ENCODE results near the gene SLC9A9.

SLC9A9 gene

DNA sequence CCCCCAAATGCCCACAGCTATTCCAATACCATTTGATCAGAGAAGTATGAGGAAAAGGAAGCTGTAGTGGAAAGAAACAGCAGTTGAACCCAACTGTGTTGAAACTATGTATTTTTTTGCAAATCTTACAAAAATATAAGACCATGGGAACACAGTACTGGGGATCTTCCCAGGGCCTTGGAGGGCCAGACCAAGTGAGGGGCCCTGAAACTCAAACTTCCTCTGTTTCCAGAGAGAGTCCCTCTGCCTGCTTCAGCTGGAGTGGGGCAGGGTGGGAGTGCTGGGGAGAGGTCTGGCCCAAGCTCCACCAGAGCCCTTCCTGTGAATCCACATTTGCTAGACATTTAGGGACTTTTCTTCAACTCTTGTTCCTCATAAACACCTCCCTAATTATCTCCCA is 464.8 kb downstream of the SLC9A9 start:
- ChIA-PET CTCF (interaction anchor here (1.2 to 2.5 kb wide), 2 partner anchors 42 to 50 kb away, joined by 3 to 8 read pairs; no protein-coding TSS in a partner anchor), POLR2A (no interaction called here)
- no peak for DNase-seq (ENCODE audit: extremely low spot score)
- TF ChIP-seq, protein P1, sequence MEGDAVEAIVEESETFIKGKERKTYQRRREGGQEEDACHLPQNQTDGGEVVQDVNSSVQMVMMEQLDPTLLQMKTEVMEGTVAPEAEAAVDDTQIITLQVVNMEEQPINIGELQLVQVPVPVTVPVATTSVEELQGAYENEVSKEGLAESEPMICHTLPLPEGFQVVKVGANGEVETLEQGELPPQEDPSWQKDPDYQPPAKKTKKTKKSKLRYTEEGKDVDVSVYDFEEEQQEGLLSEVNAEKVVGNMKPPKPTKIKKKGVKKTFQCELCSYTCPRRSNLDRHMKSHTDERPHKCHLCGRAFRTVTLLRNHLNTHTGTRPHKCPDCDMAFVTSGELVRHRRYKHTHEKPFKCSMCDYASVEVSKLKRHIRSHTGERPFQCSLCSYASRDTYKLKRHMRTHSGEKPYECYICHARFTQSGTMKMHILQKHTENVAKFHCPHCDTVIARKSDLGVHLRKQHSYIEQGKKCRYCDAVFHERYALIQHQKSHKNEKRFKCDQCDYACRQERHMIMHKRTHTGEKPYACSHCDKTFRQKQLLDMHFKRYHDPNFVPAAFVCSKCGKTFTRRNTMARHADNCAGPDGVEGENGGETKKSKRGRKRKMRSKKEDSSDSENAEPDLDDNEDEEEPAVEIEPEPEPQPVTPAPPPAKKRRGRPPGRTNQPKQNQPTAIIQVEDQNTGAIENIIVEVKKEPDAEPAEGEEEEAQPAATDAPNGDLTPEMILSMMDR (IDR thresholded peaks at IDR 0.05; ENCODE audit: control extremely low read depth, extremely low read depth, low read depth, missing control alignments) = no peak

DNA sequence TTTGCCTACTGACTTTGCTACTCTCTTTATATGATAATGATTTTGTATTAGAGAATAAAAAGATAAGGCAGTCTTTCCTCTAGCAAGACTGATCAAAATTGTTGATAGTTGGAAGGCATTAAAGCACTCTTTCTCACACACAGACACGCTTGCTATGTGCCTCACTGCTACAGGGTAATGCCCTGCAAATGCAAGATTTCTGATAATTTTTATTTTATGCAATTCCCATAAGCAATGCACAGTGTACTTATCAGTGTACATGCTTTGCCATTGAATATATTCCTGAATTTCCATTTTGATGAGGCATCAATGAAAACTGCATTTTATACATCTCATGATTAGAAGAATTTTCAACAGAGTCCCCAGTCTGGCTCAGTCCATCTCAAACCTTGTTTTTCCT is 465.5 kb downstream of the SLC9A9 start:
- ChIA-PET POLR2A (no interaction called here), CTCF (interaction anchor here (1.2 to 2.5 kb wide), 3 partner anchors 43 to 292 kb away, joined by 3 to 8 read pairs (median 4); no protein-coding TSS in a partner anchor)
- TF ChIP-seq, protein P1 (IDR thresholded peaks at IDR 0.05; ENCODE audit: control extremely low read depth, extremely low read depth, low read depth, missing control alignments) = no peak
- no peak for DNase-seq (ENCODE audit: extremely low spot score)

DNA sequence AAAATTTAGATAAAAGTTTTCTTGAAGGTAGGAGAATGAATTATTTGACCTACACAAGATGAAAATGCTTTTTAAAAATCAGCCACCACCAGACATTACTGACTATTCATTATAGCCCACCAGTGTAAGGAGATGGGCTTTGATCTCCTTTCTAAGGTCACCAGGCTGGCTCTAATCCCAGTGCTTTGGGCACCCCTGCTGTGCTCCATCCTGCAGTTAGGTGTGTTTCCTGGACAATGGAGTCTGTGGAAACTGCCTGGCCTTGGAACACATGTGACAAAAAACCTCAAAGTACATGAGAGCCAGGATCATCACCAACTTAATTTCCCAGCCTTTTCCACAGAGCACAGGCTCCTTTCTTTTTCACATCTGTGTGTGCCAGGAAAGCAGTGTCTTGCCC is 467.8 kb downstream of the SLC9A9 start:
- no peak for DNase-seq (ENCODE audit: extremely low spot score)
- POLR2A ChIA-PET = no interaction called here
- CTCF ChIA-PET = no interaction called here
- TF ChIP-seq, protein P1 (IDR thresholded peaks at IDR 0.05; ENCODE audit: control extremely low read depth, extremely low read depth, low read depth, missing control alignments) = no peak

DNA sequence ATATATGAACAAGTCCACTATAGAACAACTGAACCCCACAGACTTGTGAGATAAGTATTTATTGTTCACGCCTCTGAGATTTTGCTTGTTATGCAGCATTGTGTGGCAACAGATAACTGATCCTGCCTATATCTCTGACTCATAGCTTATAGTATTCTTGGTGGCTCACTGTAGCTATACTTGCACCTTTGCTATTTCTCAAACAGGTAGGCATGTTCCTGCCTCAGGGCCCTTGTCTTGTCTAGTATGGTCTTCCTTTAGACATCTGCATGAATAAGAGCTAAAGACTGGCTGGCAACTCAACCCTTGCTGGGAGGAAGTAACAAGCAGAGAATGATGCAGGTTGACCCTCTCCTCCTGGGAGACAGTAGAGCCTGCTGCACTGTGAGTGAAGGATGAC is 472.6 kb downstream of the SLC9A9 start:
- ChIA-PET POLR2A (no interaction called here), CTCF (interaction anchor here (1.0 to 1.3 kb wide), 3 partner anchors 14 to 178 kb away, joined by 3 to 4 read pairs (median 4); no protein-coding TSS in a partner anchor)
- TF ChIP-seq, protein P1 (IDR thresholded peaks at IDR 0.05; ENCODE audit: control extremely low read depth, extremely low read depth, low read depth, missing control alignments) = no peak
- DNase-seq (ENCODE audit: extremely low spot score) = no peak

DNA sequence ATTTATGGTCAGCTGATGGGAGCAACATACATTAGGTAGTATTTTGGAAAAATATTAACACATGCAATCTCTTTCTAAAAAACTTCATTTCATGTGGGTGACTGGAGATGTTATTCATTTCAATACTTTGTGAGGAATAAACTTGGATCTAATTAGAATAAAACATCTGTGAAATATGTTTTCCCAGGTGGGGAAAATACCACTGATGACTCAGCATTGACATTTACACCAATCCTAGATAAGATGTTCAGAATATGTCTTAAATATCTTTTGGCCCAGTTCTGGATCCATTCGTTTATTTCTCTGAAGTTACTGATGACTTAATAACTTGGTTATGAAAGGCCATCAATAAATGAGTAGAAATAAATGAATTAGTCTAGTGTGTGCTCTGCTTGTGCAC is 481.1 kb downstream of the SLC9A9 start:
- TF ChIP-seq, protein P1 (IDR thresholded peaks at IDR 0.05; ENCODE audit: control extremely low read depth, extremely low read depth, low read depth, missing control alignments) = no peak
- ChIA-PET CTCF (interaction anchor here (0.8 to 1.3 kb wide), 2 partner anchors 18 to 79 kb away, joined by 3 to 4 read pairs; no protein-coding TSS in a partner anchor), POLR2A (no interaction called here)
- DNase-seq (ENCODE audit: extremely low spot score) = no peak

DNA sequence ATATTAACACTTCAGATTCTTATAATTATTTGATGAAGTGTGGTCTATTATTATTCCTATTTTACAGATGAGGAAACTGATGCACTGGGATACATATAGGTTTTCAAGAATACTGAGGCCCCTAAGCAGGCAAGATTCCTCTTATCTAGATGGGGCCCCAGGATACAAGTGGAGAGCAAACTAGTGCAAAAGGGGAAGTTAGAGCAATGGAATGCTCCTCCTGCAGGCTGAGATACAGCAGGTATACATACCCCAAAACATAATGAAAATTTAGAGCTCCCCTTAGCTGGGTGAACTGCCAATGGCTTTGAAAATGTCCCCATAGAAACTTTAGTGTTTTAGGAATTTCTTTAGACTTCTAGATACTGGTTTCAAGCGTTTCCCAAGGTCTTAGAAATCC is 481.6 kb downstream of the SLC9A9 start:
- TF ChIP-seq, protein P1 (IDR thresholded peaks at IDR 0.05; ENCODE audit: control extremely low read depth, extremely low read depth, low read depth, missing control alignments) = no peak
- DNase-seq (ENCODE audit: extremely low spot score) = no peak
- ChIA-PET CTCF (interaction anchor here (0.8 to 1.3 kb wide), 3 partner anchors 18 to 79 kb away, joined by 3 to 4 read pairs (median 3); no protein-coding TSS in a partner anchor), POLR2A (no interaction called here)
